Astrocyte of the spinal cord (primary cell): ENCODE data around the gene UNC13C.

Experiments used
- DNase-seq: peaks from one replicate; pipeline ENCODE4 v3.0.0; 2011; ENCODE audit warnings: low read depth, low spot score
- H3K4me3 ChIP-seq: 2 replicates; pipeline ENCODE4 v1.5.1; 2011; ENCODE audit warnings: low read depth, mild to moderate bottlenecking, low read length, moderate library complexity
- in situ Hi-C: cut with HindIII; loops from 2 replicates; pipeline ENCODE4 v1.10.0; 2017; ENCODE audit warnings: low sequenced_read_pairs
- TF ChIP-seq, protein P1 (sequence below): IDR thresholded peaks from 2 replicates; pipeline ENCODE4 v1.5.1; 2012; ENCODE audit warnings: low read depth, mild to moderate bottlenecking, low read length, inconsistent platforms

The UNC13C gene

DNA sequence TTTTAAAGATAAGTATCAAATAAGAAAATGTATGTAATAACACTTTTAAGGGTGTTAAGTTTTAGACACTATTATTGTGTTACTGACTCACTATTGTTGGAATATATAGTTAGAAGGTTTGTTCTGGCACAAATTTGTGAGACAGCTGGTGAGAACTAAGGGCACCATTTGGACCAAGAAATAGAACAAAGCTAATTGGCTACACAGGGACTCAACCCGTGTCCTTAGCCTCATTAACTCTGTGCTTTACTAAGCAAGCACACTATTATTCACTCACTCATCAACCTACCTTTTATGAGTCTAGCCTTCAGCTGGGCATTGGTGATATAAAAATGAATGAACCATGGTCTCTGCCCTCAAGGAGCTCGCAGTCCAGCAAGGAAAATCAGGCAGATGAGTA, 4.1 kb upstream of the UNC13C start:
- in situ Hi-C loops: no loop called here
- TF ChIP-seq, protein P1, sequence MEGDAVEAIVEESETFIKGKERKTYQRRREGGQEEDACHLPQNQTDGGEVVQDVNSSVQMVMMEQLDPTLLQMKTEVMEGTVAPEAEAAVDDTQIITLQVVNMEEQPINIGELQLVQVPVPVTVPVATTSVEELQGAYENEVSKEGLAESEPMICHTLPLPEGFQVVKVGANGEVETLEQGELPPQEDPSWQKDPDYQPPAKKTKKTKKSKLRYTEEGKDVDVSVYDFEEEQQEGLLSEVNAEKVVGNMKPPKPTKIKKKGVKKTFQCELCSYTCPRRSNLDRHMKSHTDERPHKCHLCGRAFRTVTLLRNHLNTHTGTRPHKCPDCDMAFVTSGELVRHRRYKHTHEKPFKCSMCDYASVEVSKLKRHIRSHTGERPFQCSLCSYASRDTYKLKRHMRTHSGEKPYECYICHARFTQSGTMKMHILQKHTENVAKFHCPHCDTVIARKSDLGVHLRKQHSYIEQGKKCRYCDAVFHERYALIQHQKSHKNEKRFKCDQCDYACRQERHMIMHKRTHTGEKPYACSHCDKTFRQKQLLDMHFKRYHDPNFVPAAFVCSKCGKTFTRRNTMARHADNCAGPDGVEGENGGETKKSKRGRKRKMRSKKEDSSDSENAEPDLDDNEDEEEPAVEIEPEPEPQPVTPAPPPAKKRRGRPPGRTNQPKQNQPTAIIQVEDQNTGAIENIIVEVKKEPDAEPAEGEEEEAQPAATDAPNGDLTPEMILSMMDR: no peak
- no peak for DNase-seq
- H3K4me3 ChIP-seq: no peak overlapping the region

DNA sequence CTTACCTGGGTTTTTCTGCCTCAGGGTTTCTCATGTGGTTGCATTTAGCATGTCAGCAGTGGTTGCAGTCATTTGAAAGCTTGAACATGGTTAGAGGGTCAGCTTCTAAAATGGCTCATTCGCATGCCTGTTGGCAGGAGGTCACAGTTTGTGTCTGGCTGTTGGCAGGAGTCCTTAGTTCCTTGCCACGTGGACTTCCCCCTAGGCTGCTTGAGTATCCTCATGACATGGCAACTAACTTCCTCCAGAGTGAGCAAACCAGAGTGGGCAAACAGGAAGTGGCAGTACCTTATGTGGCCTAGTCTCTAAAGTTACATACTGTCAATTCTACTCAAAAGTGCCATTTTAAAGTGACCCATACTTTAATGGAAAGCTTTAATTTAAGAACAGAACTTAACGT, 3.4 kb upstream of the UNC13C start:
- no peak overlapping the region for H3K4me3 ChIP-seq
- in situ Hi-C loops: no loop called here
- DNase-seq: no peak
- TF ChIP-seq, protein P1: no peak

DNA sequence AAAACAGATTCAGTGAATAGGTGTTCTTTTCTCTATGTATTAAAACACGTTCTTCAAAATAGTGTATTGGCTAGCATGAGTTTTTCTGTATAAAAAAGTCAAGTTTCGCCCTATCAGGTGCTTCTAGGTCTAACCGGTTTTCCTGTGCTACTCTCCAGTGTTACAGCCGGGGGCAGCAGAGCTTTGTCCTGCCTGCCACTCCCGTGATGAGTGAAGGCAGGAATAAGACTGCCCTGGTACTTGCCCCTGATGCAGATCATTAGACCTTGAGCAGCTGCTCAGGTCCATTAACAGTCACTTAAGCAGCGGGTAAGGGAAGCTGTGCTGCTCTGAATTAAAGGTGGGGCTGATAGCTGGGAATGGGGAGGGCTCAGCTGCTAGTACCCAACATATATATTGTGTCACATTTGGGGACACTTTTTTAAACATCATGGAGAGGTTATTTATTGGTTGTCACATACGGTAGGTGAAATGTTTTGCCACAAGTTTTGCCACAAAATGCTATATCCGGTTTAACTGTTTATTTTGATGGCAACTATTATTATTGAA, 1.3 kb upstream of the UNC13C start:
- no peak overlapping the region for H3K4me3 ChIP-seq
- TF ChIP-seq, protein P1: no peak
- DNase-seq: no peak
- in situ Hi-C loops: no loop called here

DNA sequence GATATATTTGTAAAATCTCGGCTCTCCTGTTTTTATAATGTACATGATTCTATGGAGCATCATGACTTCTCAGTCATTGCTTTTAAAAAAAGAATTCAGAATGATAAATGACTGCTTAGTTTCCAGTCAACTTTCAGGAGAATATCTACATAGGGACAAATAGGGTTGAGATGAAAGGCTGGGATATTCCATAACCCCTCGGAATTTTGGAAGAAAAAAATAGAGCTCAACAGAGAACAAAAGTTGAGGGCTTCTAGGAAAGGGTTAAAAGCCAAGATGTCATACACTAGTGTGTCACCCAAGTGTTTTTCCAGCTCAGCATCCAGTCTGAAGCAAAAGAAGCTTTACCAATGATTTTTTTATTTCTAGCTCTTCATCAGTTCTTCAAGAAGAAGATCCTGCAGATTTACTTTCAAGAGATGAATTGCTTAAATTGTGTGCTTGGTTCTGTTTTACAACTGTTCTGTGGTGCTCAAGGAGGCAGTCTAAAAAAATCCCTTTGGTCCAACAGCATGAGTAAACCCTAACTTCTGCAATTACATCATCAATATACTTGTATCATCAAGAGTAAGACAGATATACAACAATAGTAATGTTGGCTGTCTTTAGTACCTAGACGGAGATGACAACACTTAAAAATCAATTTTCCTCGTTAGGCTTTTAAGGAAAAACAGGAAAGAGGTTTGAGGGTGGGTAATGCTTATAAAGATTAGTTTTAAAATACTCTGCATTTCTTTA, 979 bp downstream of the UNC13C start:
- TF ChIP-seq, protein P1: no peak

DNA sequence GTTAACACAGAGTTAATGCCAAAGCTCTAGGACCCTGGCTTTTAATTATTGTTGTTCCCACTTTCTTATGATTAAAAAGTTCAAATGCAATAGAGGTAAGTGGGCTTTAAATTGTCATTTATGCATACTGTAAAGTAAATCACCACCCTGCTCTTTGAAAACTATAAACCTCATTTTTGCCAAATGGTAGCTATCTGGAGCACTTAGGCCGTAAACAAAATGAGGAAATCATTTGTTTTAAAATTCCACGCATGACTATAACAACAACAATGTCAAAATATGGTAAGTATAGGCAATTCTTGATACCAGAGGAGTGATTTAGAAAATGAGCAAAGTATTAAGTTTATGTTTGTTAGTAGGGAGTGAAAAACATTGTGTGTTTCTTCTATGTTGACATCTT, 1.8 kb downstream of the UNC13C start:
- in situ Hi-C loops: no loop called here
- no peak for DNase-seq
- no peak overlapping the region for H3K4me3 ChIP-seq
- TF ChIP-seq, protein P1: no peak

More for the DNA sequence above, 979 bp downstream of the UNC13C start:
- no peak for DNase-seq
- no peak overlapping the region for H3K4me3 ChIP-seq
- in situ Hi-C loops: no loop called here

DNA sequence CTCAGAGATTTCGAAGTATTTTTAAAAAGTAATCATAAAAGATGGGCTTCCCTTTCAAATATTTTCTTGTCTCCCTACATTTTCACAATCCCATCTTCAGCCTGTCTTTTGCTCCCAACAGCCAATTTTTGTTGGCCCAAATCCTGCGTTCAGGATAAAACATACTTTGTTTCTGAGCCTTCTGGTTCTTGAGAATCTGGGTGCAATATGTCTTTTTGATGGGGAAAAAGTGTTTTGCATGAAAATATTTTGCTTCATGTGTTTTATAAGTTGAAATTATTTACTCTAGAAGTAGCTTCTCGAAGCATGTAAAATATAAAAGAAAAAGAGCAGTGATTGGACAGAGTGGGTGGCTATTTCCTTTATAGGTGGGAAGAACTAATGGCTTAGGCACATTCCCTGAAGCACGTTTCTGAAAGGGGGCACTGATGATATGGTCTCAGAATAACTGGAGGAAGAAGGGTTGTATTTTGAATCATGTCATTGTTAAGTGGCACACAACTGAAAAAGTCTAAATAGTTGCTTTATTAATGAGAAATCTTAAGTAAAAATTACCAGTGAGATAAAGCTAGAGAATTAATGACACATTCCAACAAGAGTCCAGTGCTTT, 3.9 kb downstream of the UNC13C start:
- DNase-seq: no peak
- TF ChIP-seq, protein P1: no peak
- in situ Hi-C loops: no loop called here
- H3K4me3 ChIP-seq: no peak overlapping the region
